OCI-LY3 (cell line): Measurements from ENCODE around the gene DACH2.

Source experiments
- H2AFZ ChIP-seq: fragments of 200-600, 300-600 bp; shearing (Covaris generic); 2 replicates; pipeline ENCODE4 v1.6.0; 2014; ENCODE audit warnings: antibody characterized with exemption, low read depth, low read length
- H3K27ac ChIP-seq: fragments of 200-600, 300-600 bp; sonication (generic); 2 replicates; pipeline ENCODE4 v1.5.1; 2014; ENCODE audit warnings: mild to moderate bottlenecking, low read length, moderate library complexity, mixed read lengths
- H3K27me3 ChIP-seq: fragments of 200-600, 300-600 bp; sonication (generic); 2 replicates; pipeline ENCODE4 v1.6.1; 2014; ENCODE audit warnings: low read depth, low read length, mixed read lengths
- H3K36me3 ChIP-seq: fragments of 200-600, 300-600 bp; sonication (generic); replicated peaks from 2 replicates; pipeline ENCODE3; 2014; ENCODE audit warnings: low read depth, low read length, mixed read lengths
- H3K4me1 ChIP-seq: fragments of 300-600, 200-600 bp; sonication (generic); 2 replicates; pipeline ENCODE4 v1.6.1; 2014; ENCODE audit warnings: low read length, mixed read lengths
- H3K4me2 ChIP-seq: fragments of 200-600, 300-600 bp; sonication (generic); 2 replicates; pipeline ENCODE4 v1.6.1; 2014; ENCODE audit warnings: low read length, mixed read lengths
- H3K4me3 ChIP-seq: fragments of 300-600, 200-600 bp; sonication (generic); 2 replicates; pipeline ENCODE4 v1.5.1; 2014; ENCODE audit warnings: antibody characterized with exemption, mild to moderate bottlenecking, low read length, moderate library complexity
- H3K79me2 ChIP-seq: fragments of 300-600, 200-600 bp; shearing (Covaris generic); 2 replicates; pipeline ENCODE4 v1.6.1; 2014; ENCODE audit warnings: mild to moderate bottlenecking, low read length, mixed read lengths
- H3K9ac ChIP-seq: fragments of 300-600, 200-600 bp; shearing (Covaris generic); 2 replicates; pipeline ENCODE4 v1.6.0; 2014; ENCODE audit warnings: mild to moderate bottlenecking, low read length, moderate library complexity
- H3K9me3 ChIP-seq: fragments of 200-600, 300-600 bp; shearing (Covaris generic); 2 replicates; pipeline ENCODE4 v1.6.1; 2014; ENCODE audit warnings: low read length, mixed read lengths; ENCODE audit not compliant: insufficient read depth
- H4K20me1 ChIP-seq: fragments of 200-600, 300-600 bp; sonication (generic); 2 replicates; pipeline ENCODE4 v1.6.1; 2016; ENCODE audit warnings: low read length, mixed read lengths; ENCODE audit not compliant: insufficient read depth
- EZH2phosphoT487 ChIP-seq: fragments of 200-600 bp; shearing (Covaris generic); IDR thresholded peaks from 2 replicates; pipeline ENCODE4 v1.6.1; 2018; ENCODE audit warnings: antibody characterized with exemption, mixed run types, low read depth
- TF ChIP-seq, protein P1 (sequence below): fragments of 200-600, 300-600 bp; sonication (generic); IDR thresholded peaks from 2 replicates; pipeline ENCODE4 v1.5.1; 2014; ENCODE audit warnings: antibody characterized with exemption, low read length, low read depth

Gene DACH2

DNA sequence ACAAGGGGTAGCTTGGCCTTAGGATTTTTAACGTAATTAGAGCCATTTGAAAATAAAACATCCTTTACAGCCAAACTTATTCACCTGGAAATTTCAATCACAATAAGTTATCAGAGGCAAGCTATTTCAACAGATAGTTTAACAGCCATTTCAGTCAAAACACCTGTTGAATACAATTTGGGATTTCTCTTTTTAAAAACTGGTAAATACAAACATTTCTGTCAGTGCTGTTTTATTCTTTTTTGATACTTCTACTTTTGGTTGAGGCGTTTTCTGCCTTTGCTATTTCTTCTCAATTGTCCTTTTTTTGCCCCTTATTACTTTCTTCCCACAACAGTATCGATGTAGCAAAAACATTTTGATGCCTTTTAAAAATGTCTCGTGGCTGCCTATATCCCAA, 2.1 kb upstream of the DACH2 start:
- no peak overlapping the region for H3K4me2 ChIP-seq
- H3K27ac ChIP-seq: no peak overlapping the region
- no peaks in the 10 kb centered on the region for H4K20me1 ChIP-seq
- H3K36me3 ChIP-seq: no peaks in the 10 kb centered on the region
- TF ChIP-seq EZH2phosphoT487: no peak
- TF ChIP-seq, protein P1, sequence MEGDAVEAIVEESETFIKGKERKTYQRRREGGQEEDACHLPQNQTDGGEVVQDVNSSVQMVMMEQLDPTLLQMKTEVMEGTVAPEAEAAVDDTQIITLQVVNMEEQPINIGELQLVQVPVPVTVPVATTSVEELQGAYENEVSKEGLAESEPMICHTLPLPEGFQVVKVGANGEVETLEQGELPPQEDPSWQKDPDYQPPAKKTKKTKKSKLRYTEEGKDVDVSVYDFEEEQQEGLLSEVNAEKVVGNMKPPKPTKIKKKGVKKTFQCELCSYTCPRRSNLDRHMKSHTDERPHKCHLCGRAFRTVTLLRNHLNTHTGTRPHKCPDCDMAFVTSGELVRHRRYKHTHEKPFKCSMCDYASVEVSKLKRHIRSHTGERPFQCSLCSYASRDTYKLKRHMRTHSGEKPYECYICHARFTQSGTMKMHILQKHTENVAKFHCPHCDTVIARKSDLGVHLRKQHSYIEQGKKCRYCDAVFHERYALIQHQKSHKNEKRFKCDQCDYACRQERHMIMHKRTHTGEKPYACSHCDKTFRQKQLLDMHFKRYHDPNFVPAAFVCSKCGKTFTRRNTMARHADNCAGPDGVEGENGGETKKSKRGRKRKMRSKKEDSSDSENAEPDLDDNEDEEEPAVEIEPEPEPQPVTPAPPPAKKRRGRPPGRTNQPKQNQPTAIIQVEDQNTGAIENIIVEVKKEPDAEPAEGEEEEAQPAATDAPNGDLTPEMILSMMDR: no peak
- no peaks in the 10 kb centered on the region for H3K4me1 ChIP-seq
- H2AFZ ChIP-seq: peak overlapping the region; percentile 21; the same call in 1 of the 2 replicates
- no peak overlapping the region for H3K9ac ChIP-seq
- no peak overlapping the region for H3K4me3 ChIP-seq
- no peaks in the 10 kb centered on the region for H3K79me2 ChIP-seq
- no peaks in the 10 kb centered on the region for H3K9me3 ChIP-seq
- H3K27me3 ChIP-seq: no peaks in the 10 kb centered on the region

DNA sequence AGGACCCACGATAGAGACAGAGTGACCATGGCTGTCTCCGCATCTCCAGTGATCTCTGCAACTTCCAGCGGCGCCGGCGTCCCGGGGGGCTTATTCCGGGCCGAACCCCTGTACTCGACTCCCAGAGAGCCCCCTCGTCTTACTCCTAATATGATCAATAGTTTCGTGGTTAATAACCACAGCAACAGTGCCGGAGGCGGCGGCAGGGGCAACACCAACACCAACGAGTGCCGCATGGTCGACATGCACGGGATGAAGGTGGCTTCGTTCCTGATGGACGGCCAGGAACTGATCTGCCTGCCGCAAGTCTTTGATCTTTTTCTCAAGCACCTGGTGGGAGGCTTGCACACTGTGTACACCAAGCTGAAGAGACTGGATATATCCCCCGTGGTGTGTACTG, 343 bp downstream of the DACH2 start:
- Histone ChIP-seq H3K9me3 (no peaks in the 10 kb centered on the region), H3K4me1 (no peaks in the 10 kb centered on the region), H3K79me2 (no peaks in the 10 kb centered on the region), H4K20me1 (no peaks in the 10 kb centered on the region), H3K4me2 (no peak overlapping the region), H3K4me3 (no peak overlapping the region), H3K27me3 (no peaks in the 10 kb centered on the region), H3K36me3 (no peaks in the 10 kb centered on the region), H2AFZ (no peak overlapping the region), H3K27ac (no peak overlapping the region), H3K9ac (no peak overlapping the region)
- TF ChIP-seq EZH2phosphoT487: no peak
- TF ChIP-seq, protein P1: no peak

DNA sequence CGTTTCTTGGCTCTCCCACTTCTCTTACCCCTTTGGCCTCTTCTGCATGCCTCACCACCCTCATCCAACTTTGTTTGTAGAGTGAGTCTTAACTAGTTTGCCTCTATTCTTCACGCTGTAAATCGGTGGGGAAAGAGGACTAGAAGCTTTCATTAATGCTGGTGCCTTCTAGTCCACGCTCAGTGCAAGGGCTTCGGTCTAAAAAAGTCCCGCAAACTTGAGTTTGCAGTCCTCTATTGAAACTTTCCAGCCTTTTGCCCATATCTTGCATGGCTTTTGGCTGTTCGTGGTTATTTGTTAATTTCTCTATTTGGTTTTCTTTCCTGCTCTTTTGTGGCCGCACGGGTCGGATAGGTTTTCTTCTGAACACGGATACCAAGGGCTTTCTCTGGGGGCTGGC, 868 bp downstream of the DACH2 start:
- Histone ChIP-seq H3K4me3 (no peak overlapping the region), H2AFZ (no peak overlapping the region), H3K4me2 (no peak overlapping the region)

GRCh38 chrX:86154553-86154952, 6.3 kb downstream of the DACH2 start:
- H3K4me1 ChIP-seq: no peaks in the 10 kb centered on the region
- no peak for TF ChIP-seq EZH2phosphoT487
- TF ChIP-seq, protein P1: no peak
- no peak overlapping the region for H3K4me3 ChIP-seq
- no peaks in the 10 kb centered on the region for H3K27me3 ChIP-seq
- H3K36me3 ChIP-seq: no peaks in the 10 kb centered on the region
- H3K4me2 ChIP-seq: no peak overlapping the region
- H3K27ac ChIP-seq: no peak overlapping the region
- no peaks in the 10 kb centered on the region for H3K79me2 ChIP-seq
- no peak overlapping the region for H2AFZ ChIP-seq
- no peak overlapping the region for H3K9ac ChIP-seq
- no peaks in the 10 kb centered on the region for H4K20me1 ChIP-seq
- H3K9me3 ChIP-seq: no peaks in the 10 kb centered on the region

More for the DNA sequence above, 868 bp downstream of the DACH2 start:
- Histone ChIP-seq H3K4me1 (no peaks in the 10 kb centered on the region), H3K27ac (no peak overlapping the region), H4K20me1 (no peaks in the 10 kb centered on the region), H3K9me3 (no peaks in the 10 kb centered on the region), H3K27me3 (no peaks in the 10 kb centered on the region), H3K36me3 (no peaks in the 10 kb centered on the region), H3K79me2 (no peaks in the 10 kb centered on the region), H3K9ac (no peak overlapping the region)
- no peak for TF ChIP-seq EZH2phosphoT487
- TF ChIP-seq, protein P1: no peak
